ENCODE data around the gene AFF3. TPM values are rescaled to one million over a fixed set of nuclear protein-coding genes. Genes with fewer than 3 reads are reported as not detected.

The AFF3 gene
- total and polyA plus RNA-seq, 2 donors (not counting 3 experiments of a cell fraction or from before 2014, with no cell fraction given): 0.06 to 0.07 TPM

DNA sequence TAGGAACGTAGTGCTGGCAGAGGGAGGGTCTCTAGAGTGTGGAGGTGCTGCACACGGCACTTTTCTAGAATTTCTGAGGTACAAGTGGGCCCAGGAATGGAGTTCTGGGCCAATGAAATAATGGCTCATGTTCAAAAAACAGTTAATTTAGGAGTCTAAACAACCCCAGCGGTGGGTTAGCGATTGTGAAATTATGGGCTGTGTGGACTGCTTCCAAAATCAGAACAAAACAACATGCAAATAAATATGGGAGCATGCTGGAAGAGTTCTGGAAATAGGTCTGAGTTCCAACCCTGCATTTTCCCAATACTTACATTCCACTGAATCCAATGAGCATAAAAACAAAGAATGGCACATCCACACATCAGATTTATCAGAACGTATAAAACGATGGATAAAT is 317.6 kb downstream of the AFF3 start:
- FAIRE-seq: no peak

More for the DNA sequence above, 317.6 kb downstream of the AFF3 start:
- TF ChIP-seq EZH2 (IDR thresholded peaks at IDR 0.05; ENCODE audit: borderline replicate concordance, low read depth, low read length, severe bottlenecking) (no peak), POLR2A (IDR thresholded peaks at IDR 0.05; ENCODE audit: low read depth, low read length) (no peak), POLR2AphosphoS5 (IDR thresholded peaks at IDR 0.05; ENCODE audit: insufficient read depth, low read depth, low read length) (no peak), GATA2 (IDR thresholded peaks at IDR 0.05; ENCODE audit: insufficient read depth, insufficient read length, low read depth, low read length) (no peak), MYC (IDR thresholded peaks at IDR 0.05; ENCODE audit: low read depth, low read length) (no peak), FOS (IDR thresholded peaks at IDR 0.05; ENCODE audit: borderline replicate concordance, insufficient read depth, low read length) (no peak), JUN (IDR thresholded peaks at IDR 0.05; ENCODE audit: borderline replicate concordance, insufficient read depth, insufficient read length, low read depth) (no peak)
- TF ChIP-seq, protein P1, sequence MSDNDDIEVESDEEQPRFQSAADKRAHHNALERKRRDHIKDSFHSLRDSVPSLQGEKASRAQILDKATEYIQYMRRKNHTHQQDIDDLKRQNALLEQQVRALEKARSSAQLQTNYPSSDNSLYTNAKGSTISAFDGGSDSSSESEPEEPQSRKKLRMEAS (IDR thresholded peaks at IDR 0.05; ENCODE audit: insufficient read depth, insufficient read length): no peak
- TF ChIP-seq, protein P2, sequence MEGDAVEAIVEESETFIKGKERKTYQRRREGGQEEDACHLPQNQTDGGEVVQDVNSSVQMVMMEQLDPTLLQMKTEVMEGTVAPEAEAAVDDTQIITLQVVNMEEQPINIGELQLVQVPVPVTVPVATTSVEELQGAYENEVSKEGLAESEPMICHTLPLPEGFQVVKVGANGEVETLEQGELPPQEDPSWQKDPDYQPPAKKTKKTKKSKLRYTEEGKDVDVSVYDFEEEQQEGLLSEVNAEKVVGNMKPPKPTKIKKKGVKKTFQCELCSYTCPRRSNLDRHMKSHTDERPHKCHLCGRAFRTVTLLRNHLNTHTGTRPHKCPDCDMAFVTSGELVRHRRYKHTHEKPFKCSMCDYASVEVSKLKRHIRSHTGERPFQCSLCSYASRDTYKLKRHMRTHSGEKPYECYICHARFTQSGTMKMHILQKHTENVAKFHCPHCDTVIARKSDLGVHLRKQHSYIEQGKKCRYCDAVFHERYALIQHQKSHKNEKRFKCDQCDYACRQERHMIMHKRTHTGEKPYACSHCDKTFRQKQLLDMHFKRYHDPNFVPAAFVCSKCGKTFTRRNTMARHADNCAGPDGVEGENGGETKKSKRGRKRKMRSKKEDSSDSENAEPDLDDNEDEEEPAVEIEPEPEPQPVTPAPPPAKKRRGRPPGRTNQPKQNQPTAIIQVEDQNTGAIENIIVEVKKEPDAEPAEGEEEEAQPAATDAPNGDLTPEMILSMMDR (IDR thresholded peaks at IDR 0.05; ENCODE audit: extremely low read depth in 1 of 2, insufficient read depth in 1 of 2, low read depth in 1 of 2, low read length in 2 of 2): no peak
- Histone ChIP-seq H3K4me3 (replicated peaks in 1 of 3; ENCODE audit: insufficient read depth in 1 of 3, low read depth in 1 of 3, low read length in 3 of 3) (no peak overlapping the region), H3K9me3 (replicated peaks; ENCODE audit: control insufficient read depth, insufficient read depth, low read length) (no peaks in the 10 kb centered on the region), H3K79me2 (ENCODE audit: control insufficient read depth, insufficient read depth, low read length) (no peaks in the 10 kb centered on the region), H3K36me3 (ENCODE audit: control insufficient read depth in 2 of 2, extremely low read depth in 1 of 2, insufficient read depth in 2 of 2, low read length in 2 of 2) (no peaks in the 10 kb centered on the region), H3K9ac (replicated peaks; ENCODE audit: extremely low read depth, insufficient read depth, low read length) (no peak overlapping the region), H3K4me2 (ENCODE audit: insufficient read depth, low read length) (no peak overlapping the region), H3K4me1 (ENCODE audit: control insufficient read depth, extremely low read depth, insufficient read depth, low read length) (peaks cover 3% of the 10 kb centered on the region), H4K20me1 (replicated peaks; ENCODE audit: control insufficient read depth, extremely low read depth, insufficient read depth, low read length) (no peaks in the 10 kb centered on the region), H2AFZ (ENCODE audit: low read depth, low read length) (no peak overlapping the region), H3K27ac (ENCODE audit: insufficient read depth, low read depth, low read length) (no peak overlapping the region), H3K27me3 (ENCODE audit: control insufficient read depth in 2 of 2, insufficient read depth in 2 of 2, low read length in 2 of 2) (peaks cover 0 to 3% of the 10 kb centered on the region in 2 experiments), H3K9me1 (replicated peaks; ENCODE audit: control insufficient read depth, extremely low read depth, insufficient read depth, low read length) (no peaks in the 10 kb centered on the region)
- no peak for DNase-seq (ENCODE audit: low read depth, low spot score)
- CTCF ChIA-PET: no interaction called here
- intact Hi-C loops (cut with micrococcal nuclease) (no loop called here), dilution Hi-C loops (cut with MboI; ENCODE audit: extremely low pct_ligation_motif_present, low sequenced_read_pairs) (no loop called here)
- no TSS peak for BruUV-seq (replicated peaks)
- POLR2A ChIA-PET: no interaction called here
